Activated T-cell treated with anti-CD3 and anti-CD28 coated beads, Interleukin-2, amount 50 U/mL, for 1 hour (primary cell): ENCODE measurements around the gene TMEM120B.
"Not testable (repeated sequence)": the region's sequence is repeated elsewhere in the genome, so short reads cannot be mapped to it uniquely, and the experiment has no call there.

Experiments
- DNase-seq: peaks from one replicate; pipeline ENCODE4 v3.0.0-alpha.2; 2020

Gene TMEM120B

DNA sequence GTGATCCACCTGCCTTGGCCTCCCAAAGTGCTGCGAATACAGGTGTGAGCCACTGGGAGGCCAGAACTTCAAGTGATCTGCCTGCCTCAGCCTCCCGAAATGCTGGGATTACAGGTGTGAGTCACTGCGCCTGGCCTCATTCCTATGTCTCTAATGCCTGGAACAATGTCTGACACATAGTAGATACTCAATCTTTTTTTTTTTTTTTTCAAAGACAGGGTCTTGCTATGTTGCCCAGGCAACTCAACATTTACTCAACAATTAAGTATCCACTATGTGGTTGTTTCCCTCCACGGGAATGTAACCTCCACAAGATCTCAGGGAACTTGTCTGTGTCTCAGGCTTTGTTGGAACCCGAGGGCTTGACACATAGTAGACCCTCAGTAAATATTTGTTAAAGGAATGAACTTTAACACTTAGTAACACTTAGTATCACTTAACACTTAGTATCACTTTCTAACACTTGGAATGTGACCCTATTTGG is 3.0 kb upstream of the TMEM120B start:
- no peak for DNase-seq

DNA sequence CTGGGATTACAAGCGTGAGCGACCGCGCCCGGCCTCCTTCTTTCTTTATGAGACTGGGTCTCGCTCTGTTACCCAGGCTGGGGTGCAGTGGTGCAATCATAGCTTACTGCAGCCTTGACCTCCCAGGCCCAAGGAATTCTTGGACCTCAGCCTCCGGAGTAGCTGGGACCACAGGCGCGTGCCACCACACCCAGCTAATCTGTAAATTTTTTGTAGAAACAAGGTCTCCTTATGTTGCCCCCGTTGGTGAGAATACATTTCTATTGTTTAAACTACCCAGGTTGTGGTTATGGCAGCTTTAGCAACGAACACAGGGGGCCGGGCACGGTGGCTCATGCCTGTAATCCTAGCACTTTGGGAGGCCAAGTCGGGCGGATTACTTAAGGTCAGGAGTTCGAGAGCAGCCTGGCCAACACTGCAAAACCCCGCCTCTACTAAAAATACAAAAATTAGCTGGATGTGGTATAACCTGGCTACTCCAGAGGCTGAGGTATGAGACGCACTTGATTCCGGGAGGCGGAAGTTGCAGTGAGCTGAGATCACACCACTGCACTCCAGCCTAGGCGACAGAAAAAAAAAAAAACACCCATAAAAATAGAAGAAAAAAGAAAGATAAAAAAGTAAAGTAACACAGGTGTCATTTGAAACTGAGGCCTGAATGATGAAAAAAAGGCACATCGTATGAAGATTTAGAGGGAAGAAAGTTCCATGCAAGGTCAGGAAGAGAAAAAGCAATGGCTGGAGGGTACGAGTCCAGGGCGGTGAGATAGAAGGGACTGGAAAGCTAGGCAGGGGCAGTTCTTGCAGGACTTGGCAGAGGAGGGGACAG is 977 bp upstream of the TMEM120B start:
- no peak for DNase-seq

- DNase-seq: no peak
Measured at GRCh38 chr12:121712190-121712460, 427 bp upstream of the TMEM120B start.

DNA sequence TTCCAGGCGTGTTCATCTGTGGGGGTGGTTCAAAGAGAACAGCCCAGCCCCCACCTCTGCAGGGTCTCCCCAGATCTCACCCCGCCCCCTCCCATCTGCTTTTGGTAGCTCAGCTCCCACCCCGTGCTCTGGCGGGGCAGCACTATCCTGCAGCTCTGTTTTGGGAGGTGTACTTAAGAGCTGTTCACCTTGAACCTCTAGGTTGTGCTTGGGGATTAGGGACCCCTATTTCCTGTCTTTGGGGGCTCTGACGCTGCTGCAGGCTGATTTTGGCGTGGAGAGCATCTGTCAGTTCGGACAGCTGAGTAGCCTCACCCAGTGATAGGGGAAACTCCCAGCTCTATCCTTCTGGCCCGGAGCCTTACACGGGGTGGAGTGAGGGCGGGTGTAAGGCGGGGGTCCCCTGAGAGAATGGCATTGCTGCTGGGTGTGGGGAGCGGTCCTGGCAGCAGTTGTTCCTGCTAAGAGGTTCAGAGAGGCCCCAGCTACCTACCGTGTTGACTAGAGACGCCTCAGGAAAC is 765 bp downstream of the TMEM120B start:
- DNase-seq: no peak

GRCh38 chr12:121713793-121714192 is 1.2 kb downstream of the TMEM120B start:
- no peak for DNase-seq

DNA sequence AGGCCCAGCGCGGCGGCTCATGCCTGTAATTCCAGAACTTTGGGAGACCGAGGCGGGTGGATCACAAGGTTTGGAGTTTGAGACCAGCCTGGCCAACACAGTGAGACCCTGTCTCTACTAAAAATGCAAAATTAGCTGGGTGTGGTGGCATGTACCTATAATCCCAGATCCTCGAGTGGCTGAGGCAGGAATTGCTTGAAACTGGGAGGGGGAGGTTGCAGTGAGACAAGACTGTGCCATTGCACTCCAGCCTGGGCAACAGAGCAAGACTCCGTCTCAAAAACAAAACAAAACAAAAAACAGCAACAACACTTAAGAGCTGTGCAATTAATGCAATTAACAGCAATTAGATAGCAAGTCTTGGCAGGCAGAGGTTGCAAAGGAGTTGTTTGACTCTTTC is 2.5 kb downstream of the TMEM120B start:
- DNase-seq: not testable (repeated sequence)

DNA sequence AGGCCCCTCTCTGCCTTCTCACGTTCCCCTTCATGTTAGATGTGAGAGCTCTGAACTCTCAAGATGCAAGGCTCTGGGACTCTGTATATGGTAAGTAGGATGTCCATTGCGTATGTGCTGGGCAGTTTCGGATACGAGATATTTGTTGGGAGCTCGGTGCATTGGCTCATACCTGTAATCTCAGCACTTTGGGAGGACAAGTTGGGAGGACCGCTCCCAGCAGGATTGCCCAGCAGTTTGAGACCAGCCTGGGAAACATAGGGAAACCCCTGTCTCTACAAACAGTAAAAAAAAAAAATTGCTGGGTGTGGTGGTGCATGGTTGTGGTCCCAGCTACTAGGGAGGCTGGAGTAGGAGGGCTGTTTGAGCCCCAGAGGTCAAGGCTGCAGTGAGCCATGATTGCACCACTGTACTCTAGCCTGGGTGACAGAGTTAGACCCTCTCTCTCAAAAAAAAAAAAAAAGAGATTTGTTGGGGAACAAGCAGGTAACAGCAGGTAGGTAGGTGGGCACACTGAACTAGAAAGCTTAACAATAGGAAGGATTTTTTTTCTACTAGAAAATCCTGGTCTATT is 3.4 kb downstream of the TMEM120B start:
- no peak for DNase-seq

GRCh38 chr12:121717041-121717699 is 4.6 kb downstream of the TMEM120B start:
- DNase-seq: no peak

DNA sequence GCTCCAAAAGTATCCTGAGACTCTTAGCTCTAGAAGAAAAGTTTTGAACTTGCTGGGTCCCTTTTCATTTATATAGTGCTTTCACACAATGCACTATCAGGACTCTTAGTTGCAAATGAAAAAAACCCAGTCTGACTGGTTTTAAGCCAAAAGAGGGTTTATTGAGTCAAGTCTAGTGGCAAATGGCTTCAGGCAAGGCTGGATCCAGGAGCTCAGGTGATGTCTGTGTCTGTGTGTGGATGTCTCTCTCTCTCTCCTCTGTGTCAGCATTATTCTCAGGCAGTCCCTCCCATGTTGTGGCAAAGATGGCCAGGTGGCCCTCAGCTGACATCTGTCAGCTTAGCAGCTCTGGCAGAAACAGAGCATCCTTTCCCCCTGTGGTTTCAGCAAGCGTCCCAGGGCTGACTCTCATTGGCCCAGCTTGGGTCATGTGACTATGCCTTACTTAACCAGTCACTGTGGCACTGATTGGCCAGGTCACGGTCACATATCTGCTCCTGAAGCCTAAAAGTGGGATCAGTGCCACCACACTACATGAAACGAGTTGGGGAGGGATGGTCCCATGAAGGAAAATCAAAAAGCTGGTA is 6.2 kb downstream of the TMEM120B start:
- no peak for DNase-seq

DNA sequence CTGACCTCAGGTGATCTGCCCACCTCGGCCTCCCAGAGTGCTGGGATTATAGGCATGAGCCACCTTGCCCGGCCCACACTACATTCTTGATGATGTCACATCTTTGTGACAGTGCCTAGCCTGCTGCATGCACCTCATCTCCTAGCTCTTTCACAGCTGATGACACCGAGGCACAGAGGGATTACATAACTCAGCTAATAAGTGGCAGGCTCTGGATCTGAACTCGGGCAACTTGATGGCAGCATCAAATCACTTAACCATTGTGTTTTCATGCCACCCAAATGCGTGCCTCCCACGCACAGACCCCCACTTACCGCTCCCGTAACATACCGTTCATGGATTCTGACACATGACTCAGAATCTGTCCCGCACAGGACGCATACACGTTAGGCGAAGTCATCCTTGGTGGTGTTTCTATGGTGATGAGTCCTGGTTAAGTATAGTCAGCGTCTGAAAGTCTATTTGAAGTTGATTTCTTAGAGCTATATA is 7.4 kb downstream of the TMEM120B start:
- DNase-seq: no peak

- DNase-seq: no peak
Measured at GRCh38 chr12:121720762-121721161, 8.2 kb downstream of the TMEM120B start.

GRCh38 chr12:121722511-121722910 is 10.0 kb downstream of the TMEM120B start:
- DNase-seq: no peak

DNA sequence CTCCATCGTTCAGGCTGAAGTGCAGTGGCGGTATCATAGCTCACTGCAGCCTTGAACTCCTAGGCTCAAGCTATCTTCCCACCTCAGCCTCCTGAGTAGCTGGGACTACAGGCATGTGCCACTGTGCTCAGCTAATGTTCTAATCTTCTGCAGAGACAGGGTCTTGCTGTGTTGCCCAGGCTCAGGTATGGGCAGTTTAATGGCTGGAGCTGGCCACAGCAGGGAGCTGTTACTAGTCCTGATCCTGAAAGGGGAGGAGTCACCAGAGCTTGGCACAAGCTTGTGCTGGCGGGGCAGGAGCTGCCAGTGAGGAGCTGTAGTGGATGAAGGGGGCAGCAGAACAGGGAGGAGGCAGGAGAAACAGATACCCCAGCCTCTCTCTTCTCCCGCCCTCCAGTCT is 10.6 kb downstream of the TMEM120B start:
- no peak for DNase-seq

GRCh38 chr12:121724925-121725324 is 12.4 kb downstream of the TMEM120B start:
- no peak for DNase-seq

- DNase-seq: no peak
Measured at GRCh38 chr12:121725423-121725822, 12.9 kb downstream of the TMEM120B start.

GRCh38 chr12:121729021-121729420 is 16.5 kb downstream of the TMEM120B start:
- DNase-seq: no peak

- no peak for DNase-seq
Measured at GRCh38 chr12:121731473-121731872, 18.9 kb downstream of the TMEM120B start.

DNA sequence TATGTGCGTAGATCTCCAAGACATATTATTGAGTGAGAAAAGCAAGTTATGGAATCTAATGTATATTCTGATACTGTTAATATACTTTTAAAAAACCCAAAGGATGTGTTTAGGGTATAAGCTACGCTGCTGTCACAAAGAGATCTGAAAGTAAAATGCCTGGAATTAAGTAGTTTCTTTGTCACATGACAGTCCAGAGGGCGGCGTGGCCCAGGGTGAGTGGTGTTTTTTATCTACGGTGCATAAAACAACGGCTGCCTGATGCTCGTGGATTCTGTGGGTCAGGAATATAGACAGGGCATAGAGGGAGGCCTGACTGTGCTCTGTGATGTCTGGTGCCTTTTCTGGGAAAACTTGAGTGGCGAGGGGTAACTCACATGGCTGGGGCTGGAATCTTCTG is 21.3 kb downstream of the TMEM120B start:
- DNase-seq: no peak

DNA sequence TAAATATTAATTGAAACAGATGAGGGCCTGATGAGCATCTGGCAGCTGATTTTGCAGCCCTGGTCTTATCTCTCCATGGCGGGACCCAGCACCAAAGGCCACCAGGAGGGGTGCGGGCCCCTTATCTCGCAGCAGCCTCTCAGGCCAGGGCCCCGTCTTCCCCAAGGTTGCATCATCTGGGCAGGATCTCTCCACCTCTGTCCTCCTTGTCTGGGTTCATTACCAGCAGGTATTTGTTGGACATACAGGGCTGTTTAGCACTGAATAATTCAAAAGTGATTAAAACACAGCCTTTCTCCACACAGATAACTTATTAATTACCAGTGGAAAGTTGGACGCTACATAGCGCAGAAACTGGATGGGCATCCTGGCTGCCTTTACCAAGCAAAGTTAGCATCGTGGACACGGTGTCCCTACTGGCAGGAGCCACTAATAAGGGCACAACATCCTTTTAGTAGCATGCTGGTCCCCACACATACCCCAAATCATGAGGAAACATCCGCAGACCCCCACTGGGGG is 25.8 kb downstream of the TMEM120B start:
- no peak for DNase-seq

- DNase-seq: no peak
Measured at GRCh38 chr12:121740847-121741246, 28.3 kb downstream of the TMEM120B start.

DNA sequence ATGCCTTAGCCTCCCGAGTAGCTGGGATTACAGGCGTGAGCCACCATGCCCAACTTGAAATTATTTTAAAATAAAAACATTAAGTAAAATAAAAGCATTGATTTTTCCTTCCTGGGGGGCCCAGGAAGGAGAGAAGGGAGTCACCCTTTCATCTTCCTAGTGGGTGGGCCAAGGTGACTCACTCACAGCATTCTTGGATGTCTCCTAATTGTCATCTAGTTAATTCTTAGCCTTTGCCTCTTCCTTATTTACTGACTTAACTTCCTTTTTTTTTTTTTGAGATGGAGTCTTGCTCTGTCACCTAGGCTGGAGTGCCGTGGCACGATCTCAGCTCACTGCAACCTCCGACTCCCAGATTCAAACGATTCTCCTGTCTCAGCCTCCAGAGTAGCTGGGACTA is 29.2 kb downstream of the TMEM120B start:
- no peak for DNase-seq

GRCh38 chr12:121745545-121745944 is 33.0 kb downstream of the TMEM120B start:
- DNase-seq: not testable (repeated sequence)

- DNase-seq: no peak
Measured at GRCh38 chr12:121748218-121748570, 35.6 kb downstream of the TMEM120B start.
